H1 (cell line): ENCODE results near the gene TMEM79. TPM values are rescaled to one million over a fixed set of nuclear protein-coding genes. Genes with fewer than 3 reads are reported as not detected.

Experiments used
- CTCF ChIP-seq, 3 experiments: IDR thresholded peaks; 1 replicate in 2 of 3; 2 replicates in 1 of 3; pipeline versions ENCODE4 v1.5.1 to v1.6.1; 2011; ENCODE audit warnings: low read length in 3 of 3, mild to moderate bottlenecking in 3 of 3, inconsistent platforms in 2 of 3, low read depth in 1 of 3, moderate library complexity in 1 of 3; ENCODE audit not compliant: insufficient read depth in 1 of 3; ENCODE audit errors: control extremely low read depth in 1 of 3
- polyA plus RNA-seq, 7 experiments: library from polyadenylated mRNA; depleted of rRNA in 3 of 7; stranded (reverse) in 5 of 7; unstranded in 2 of 7; fragments of >200 nt in 5 of 7; fragments of 200-250 nt in 2 of 7; gene quantifications; 1 replicate in 5 of 7; 2 replicates in 1 of 7; 4 replicates in 1 of 7; pipeline versions ENCODE4 v1.2.1 to v1.2.3, GENCODE V29; 2011 to 2013; ENCODE audit warnings: missing spikeins in 2 of 7, mixed read lengths in 2 of 7
- total RNA-seq: library from RNA; stranded (reverse); fragmentation: NEBNext Ultra II Directional; extraction: Animal tissue kit (Norgen Biotek cat#: 25700); gene quantifications from 2 replicates; pipeline ENCODE4 v1.2.1, GENCODE V29; 2021

TMEM79 gene
- total and polyA plus RNA-seq, 2 of the 8 experiments (the other 6 are each of a cell fraction or from before 2014, with no cell fraction given): 2.1 to 2.3 TPM

- no peak for TF ChIP-seq CTCF (IDR thresholded peaks at IDR 0.05; ENCODE audit: control extremely low read depth in 1 of 3, insufficient read depth in 1 of 3, low read depth in 1 of 3, low read length in 3 of 3)
These were observed 1.9 kb downstream of the TMEM79 start (continued) for GRCh38 chr1:156286061-156286460.
